Endothelial cell of umbilical vein (primary cell): ENCODE results near the gene IGFBPL1. TPM values are rescaled to one million over a fixed set of nuclear protein-coding genes. Genes with fewer than 3 reads are reported as not detected.

Experiments used
- BruUV-seq: library from RNA; stranded (reverse); fragments of 400-500 nt; replicated peaks from 2 replicates; lab custom pipeline; 2021; lab: Mats Ljungman, UMichigan
- CTCF ChIA-PET: fragments of 300-600, 350-600 bp; sonication (Branson Sonifier 250); formaldehyde crosslinking; loops from one replicate; lab custom pipeline; 2021; ENCODE audit warnings: antibody characterized with exemption, inconsistent platforms; lab: Charles Lee
- POLR2A ChIA-PET: fragments of 300-600, 350-600 bp; sonication (Branson Sonifier 250); formaldehyde crosslinking; loops from one replicate; lab custom pipeline; 2021; ENCODE audit warnings: antibody characterized with exemption, inconsistent platforms; lab: Charles Lee
- DNase-seq: peaks from one replicate; pipeline ENCODE4 v3.0.0-alpha.2; 2011; ENCODE audit warnings: low read depth, low spot score
- FAIRE-seq: peaks from 2 replicates; lab custom pipeline; 2011; peaks lifted over from hg19 to GRCh38; lab: Jason Lieb, UNC
- H2AFZ ChIP-seq: 2 replicates; pipeline ENCODE4 v1.6.0; 2012; ENCODE audit warnings: low read depth, low read length, control low read depth, inconsistent platforms
- H3K27ac ChIP-seq: 2 replicates; pipeline ENCODE4 v1.5.1; 2011; ENCODE audit warnings: low read depth, mild to moderate bottlenecking, control low read depth, low read length, moderate library complexity; ENCODE audit not compliant: insufficient read depth
- H3K27me3 ChIP-seq, 2 experiments: 2 replicates each; pipeline versions ENCODE4 v1.6.0 to v1.6.1; 2011; ENCODE audit warnings: low read length in 2 of 2, mixed read lengths in 1 of 2; ENCODE audit not compliant: control insufficient read depth in 2 of 2, insufficient read depth in 2 of 2
- H3K36me3 ChIP-seq, 2 experiments: 2 replicates in 1 of 2; 3 replicates in 1 of 2; pipeline ENCODE4 v1.5.1; 2011; ENCODE audit warnings: low read length in 2 of 2, mild to moderate bottlenecking in 1 of 2, moderate library complexity in 1 of 2; ENCODE audit not compliant: control insufficient read depth in 2 of 2, insufficient read depth in 2 of 2; ENCODE audit errors: extremely low read depth in 1 of 2
- H3K4me1 ChIP-seq: 3 replicates; pipeline ENCODE4 v1.5.1; 2011; ENCODE audit warnings: mild to moderate bottlenecking, low read length; ENCODE audit not compliant: control insufficient read depth, insufficient read depth; ENCODE audit errors: extremely low read depth
- H3K4me2 ChIP-seq: 2 replicates; pipeline ENCODE4 v1.6.1; 2011; ENCODE audit warnings: low read length, control low read depth, mixed read lengths; ENCODE audit not compliant: insufficient read depth
- H3K4me3 ChIP-seq, 3 experiments: fragments of 200-600 bp in 1 of 3; sonication (generic), shearing (Covaris generic) in 1 of 3; replicated peaks in 1 of 3; 2 replicates each; pipeline ENCODE4 v1.5.1; 2011 to 2016; ENCODE audit warnings: control low read depth in 3 of 3, low read length in 3 of 3, mild to moderate bottlenecking in 2 of 3, inconsistent platforms in 1 of 3, low read depth in 1 of 3, moderate library complexity in 1 of 3; ENCODE audit not compliant: insufficient read depth in 1 of 3
- H3K79me2 ChIP-seq: 2 replicates; pipeline ENCODE4 v1.6.0; 2012; ENCODE audit warnings: low read length, inconsistent platforms; ENCODE audit not compliant: control insufficient read depth, insufficient read depth
- H3K9ac ChIP-seq: replicated peaks from 2 replicates; pipeline ENCODE3; 2011; ENCODE audit warnings: low read length, control low read depth; ENCODE audit not compliant: insufficient read depth; ENCODE audit errors: extremely low read depth
- H3K9me1 ChIP-seq: replicated peaks from 3 replicates; pipeline ENCODE4 v1.6.0; 2011; ENCODE audit warnings: mild to moderate bottlenecking, low read length; ENCODE audit not compliant: control insufficient read depth, insufficient read depth; ENCODE audit errors: extremely low read depth
- H3K9me3 ChIP-seq: replicated peaks from 2 replicates; pipeline ENCODE4 v1.5.1; 2012; ENCODE audit warnings: low read length, inconsistent platforms; ENCODE audit not compliant: control insufficient read depth, insufficient read depth
- H4K20me1 ChIP-seq: replicated peaks from 2 replicates; pipeline ENCODE3; 2011; ENCODE audit warnings: mild to moderate bottlenecking, low read length; ENCODE audit not compliant: control insufficient read depth, insufficient read depth; ENCODE audit errors: extremely low read depth
- CTCF ChIP-seq, 2 donors: IDR thresholded peaks; 1 replicate in 1 of 2; 2 replicates in 1 of 2; pipeline ENCODE4 v1.5.1; 2011; ENCODE audit warnings: low read length in 2 of 2, mild to moderate bottlenecking in 2 of 2, moderate library complexity in 2 of 2, control low read depth in 1 of 2, inconsistent platforms in 1 of 2, low read depth in 1 of 2; ENCODE audit not compliant: insufficient read depth in 1 of 2; ENCODE audit errors: extremely low read depth in 1 of 2
- EZH2 ChIP-seq: IDR thresholded peaks from 2 replicates; pipeline ENCODE4 v1.6.1; 2012; ENCODE audit warnings: borderline replicate concordance, low read depth, mild to moderate bottlenecking, moderate library complexity, low read length, inconsistent platforms; ENCODE audit not compliant: severe bottlenecking
- FOS ChIP-seq: IDR thresholded peaks from 2 replicates; pipeline ENCODE4 v1.6.1; 2011; ENCODE audit warnings: mild to moderate bottlenecking, low read length, moderate library complexity, borderline replicate concordance; ENCODE audit not compliant: insufficient read depth
- GATA2 ChIP-seq: IDR thresholded peaks from 2 replicates; pipeline ENCODE4 v1.7.0; 2011; ENCODE audit warnings: low read depth, mild to moderate bottlenecking, moderate library complexity, mixed read lengths, low read length; ENCODE audit not compliant: insufficient read length, insufficient read depth
- JUN ChIP-seq: IDR thresholded peaks from 2 replicates; pipeline ENCODE4 v1.6.1; 2011; ENCODE audit warnings: borderline replicate concordance, low read depth; ENCODE audit not compliant: insufficient read length, insufficient read depth
- POLR2A ChIP-seq: IDR thresholded peaks from 2 replicates; pipeline ENCODE4 v1.6.1; 2012; ENCODE audit warnings: low read depth, mild to moderate bottlenecking, control low read depth, low read length
- POLR2AphosphoS5 ChIP-seq: IDR thresholded peaks from 2 replicates; pipeline ENCODE4 v1.6.1; 2012; ENCODE audit warnings: low read depth, mild to moderate bottlenecking, control low read depth, low read length, moderate library complexity; ENCODE audit not compliant: insufficient read depth
- dilution Hi-C: fragments of 300-500 bp; cut with MboI; formaldehyde crosslinking; loops from one replicate; pipeline ENCODE4 v1.15.0; 2019; ENCODE audit warnings: low sequenced_read_pairs; ENCODE audit not compliant: extremely low pct_ligation_motif_present
- intact Hi-C: fragments of 100-400 bp; cut with micrococcal nuclease; formaldehyde crosslinking; loops from one replicate; pipeline ENCODE4 v1.10.0; 2022
- polyA plus RNA-seq, 4 experiments: library from polyadenylated mRNA; depleted of rRNA in 3 of 4; stranded (reverse) in 3 of 4; unstranded in 1 of 4; fragments of >200 nt; gene quantifications; 2 replicates each; pipeline versions ENCODE4 v1.2.1 to v1.2.3, GENCODE V29; 2011 to 2012; ENCODE audit warnings: missing spikeins in 1 of 4
- total RNA-seq: library from RNA; stranded (reverse); gene quantifications from 2 replicates; pipeline ENCODE4 v1.2.3, GENCODE V29; 2021

The IGFBPL1 gene
- total and polyA plus RNA-seq, 2 donors (not counting 3 experiments of a cell fraction or from before 2014, with no cell fraction given) = not detected

GRCh38 chr9:38418366-38418765 lies 5.9 kb downstream of the IGFBPL1 start:
- CTCF ChIA-PET = interaction anchor here (0.8 to 1.5 kb wide), 3 partner anchors 10 to 25 kb away, joined by 3 to 5 read pairs (median 3); no protein-coding TSS in a partner anchor
- no peaks in the 10 kb centered on the region for H3K36me3 ChIP-seq

More at GRCh38 chr9:38418366-38418765, 5.9 kb downstream of the IGFBPL1 start:
- no peak overlapping the region for H3K4me2 ChIP-seq
- H3K4me1 ChIP-seq = no peaks in the 10 kb centered on the region
- H3K27ac ChIP-seq = no peak overlapping the region
- DNase-seq (no peak), FAIRE-seq (no peak)
- TF ChIP-seq JUN (no peak), EZH2 (no peak), FOS (no peak), CTCF (IDR thresholded peaks at IDR 0.05; ENCODE audit: extremely low read depth in 1 of 2, insufficient read depth in 1 of 2, low read depth in 1 of 2, low read length in 2 of 2) (no peak), POLR2AphosphoS5 (no peak), GATA2 (no peak), POLR2A (no peak)
- no peak overlapping the region for H2AFZ ChIP-seq
- H3K9ac ChIP-seq = no peak overlapping the region
- no peak overlapping the region for H3K4me3 ChIP-seq
- intact Hi-C loops (no loop called here), dilution Hi-C loops (no loop called here)
- no TSS peak for BruUV-seq
- H3K27me3 ChIP-seq = peaks cover 27 to 32% of the 10 kb centered on the region in 2 experiments
- no peaks in the 10 kb centered on the region for H3K79me2 ChIP-seq
- H4K20me1 ChIP-seq = no peaks in the 10 kb centered on the region
- POLR2A ChIA-PET = no interaction called here
- H3K9me3 ChIP-seq = no peaks in the 10 kb centered on the region
- H3K9me1 ChIP-seq = no peaks in the 10 kb centered on the region
